ENCODE data around the gene THADA.
A peak's percentile ranks its signal among the peaks of the same experiment; 100 is the strongest.

THADA gene

GRCh38 chr2:43473767-43474166, 122.1 kb downstream of the THADA start:
- no peaks in the 10 kb centered on the region for H3K27me3 ChIP-seq (ENCODE audit: control insufficient read depth in 2 of 2, insufficient read depth in 2 of 2, low read length in 2 of 2)
- no peaks in the 10 kb centered on the region for H3K36me3 ChIP-seq (ENCODE audit: control insufficient read depth in 2 of 2, insufficient read depth in 2 of 2, low read length in 2 of 2)
- H3K9ac ChIP-seq (ENCODE audit: low read depth in 1 of 2, low read length in 2 of 2) = no peak overlapping the region
- H3K4me3 ChIP-seq (ENCODE audit: low read length in 2 of 2) = no peak overlapping the region
- H3K9me3 ChIP-seq (ENCODE audit: control insufficient read depth in 2 of 2, low read length in 2 of 2) = no peaks in the 10 kb centered on the region
- H3K27ac ChIP-seq (ENCODE audit: low read depth in 2 of 2, low read length in 2 of 2) = no peak overlapping the region
- peaks cover 0 to 2% of the 10 kb centered on the region in 2 donors for H3K4me1 ChIP-seq (ENCODE audit: control insufficient read depth in 2 of 2, insufficient read depth in 2 of 2, low read length in 2 of 2)

GRCh38 chr2:43472527-43473194, 123.2 kb downstream of the THADA start:
- Histone ChIP-seq H3K4me1 (ENCODE audit: control insufficient read depth in 2 of 2, insufficient read depth in 2 of 2, low read length in 2 of 2) (peaks cover 0 to 2% of the 10 kb centered on the region in 2 donors), H3K9me3 (ENCODE audit: control insufficient read depth in 2 of 2, low read length in 2 of 2) (no peaks in the 10 kb centered on the region), H3K36me3 (ENCODE audit: control insufficient read depth in 2 of 2, insufficient read depth in 2 of 2, low read length in 2 of 2) (no peaks in the 10 kb centered on the region), H3K27me3 (ENCODE audit: control insufficient read depth in 2 of 2, insufficient read depth in 2 of 2, low read length in 2 of 2) (no peaks in the 10 kb centered on the region), H3K9ac (ENCODE audit: low read depth in 1 of 2, low read length in 2 of 2) (no peak overlapping the region), H3K27ac (ENCODE audit: low read depth in 2 of 2, low read length in 2 of 2) (no peak overlapping the region), H3K4me3 (ENCODE audit: low read length in 2 of 2) (no peak overlapping the region)

GRCh38 chr2:43469713-43470112, 126.1 kb downstream of the THADA start:
- H3K4me3 ChIP-seq (ENCODE audit: low read length in 2 of 2) = no peak overlapping the region
- no peak overlapping the region for H3K27ac ChIP-seq (ENCODE audit: low read depth in 2 of 2, low read length in 2 of 2)
- no peaks in the 10 kb centered on the region for H3K9me3 ChIP-seq (ENCODE audit: control insufficient read depth in 2 of 2, low read length in 2 of 2)
- H3K4me1 ChIP-seq (ENCODE audit: control insufficient read depth in 2 of 2, insufficient read depth in 2 of 2, low read length in 2 of 2) = peaks cover 0 to 2% of the 10 kb centered on the region in 2 donors
- no peaks in the 10 kb centered on the region for H3K36me3 ChIP-seq (ENCODE audit: control insufficient read depth in 2 of 2, insufficient read depth in 2 of 2, low read length in 2 of 2)
- H3K27me3 ChIP-seq (ENCODE audit: control insufficient read depth in 2 of 2, insufficient read depth in 2 of 2, low read length in 2 of 2) = no peaks in the 10 kb centered on the region
- no peak overlapping the region for H3K9ac ChIP-seq (ENCODE audit: low read depth in 1 of 2, low read length in 2 of 2)

GRCh38 chr2:43469094-43469493, 126.7 kb downstream of the THADA start:
- no peak overlapping the region for H3K27ac ChIP-seq (ENCODE audit: low read depth in 2 of 2, low read length in 2 of 2)
- no peaks in the 10 kb centered on the region for H3K36me3 ChIP-seq (ENCODE audit: control insufficient read depth in 2 of 2, insufficient read depth in 2 of 2, low read length in 2 of 2)
- H3K4me1 ChIP-seq (ENCODE audit: control insufficient read depth in 2 of 2, insufficient read depth in 2 of 2, low read length in 2 of 2) = peaks cover 0 to 2% of the 10 kb centered on the region in 2 donors
- no peaks in the 10 kb centered on the region for H3K9me3 ChIP-seq (ENCODE audit: control insufficient read depth in 2 of 2, low read length in 2 of 2)
- H3K9ac ChIP-seq (ENCODE audit: low read depth in 1 of 2, low read length in 2 of 2) = no peak overlapping the region
- no peak overlapping the region for H3K4me3 ChIP-seq (ENCODE audit: low read length in 2 of 2)
- no peaks in the 10 kb centered on the region for H3K27me3 ChIP-seq (ENCODE audit: control insufficient read depth in 2 of 2, insufficient read depth in 2 of 2, low read length in 2 of 2)

GRCh38 chr2:43467891-43468290, 127.9 kb downstream of the THADA start:
- Histone ChIP-seq H3K9me3 (ENCODE audit: control insufficient read depth in 2 of 2, low read length in 2 of 2) (no peaks in the 10 kb centered on the region), H3K4me3 (ENCODE audit: low read length in 2 of 2) (no peak overlapping the region), H3K9ac (ENCODE audit: low read depth in 1 of 2, low read length in 2 of 2) (no peak overlapping the region), H3K36me3 (ENCODE audit: control insufficient read depth in 2 of 2, insufficient read depth in 2 of 2, low read length in 2 of 2) (no peaks in the 10 kb centered on the region), H3K4me1 (ENCODE audit: control insufficient read depth in 2 of 2, insufficient read depth in 2 of 2, low read length in 2 of 2) (peaks cover 3 to 5% of the 10 kb centered on the region in 2 donors), H3K27me3 (ENCODE audit: control insufficient read depth in 2 of 2, insufficient read depth in 2 of 2, low read length in 2 of 2) (no peaks in the 10 kb centered on the region), H3K27ac (ENCODE audit: low read depth in 2 of 2, low read length in 2 of 2) (no peak overlapping the region)

GRCh38 chr2:43465234-43465633, 130.6 kb downstream of the THADA start:
- Histone ChIP-seq H3K36me3 (ENCODE audit: control insufficient read depth in 2 of 2, insufficient read depth in 2 of 2, low read length in 2 of 2) (no peaks in the 10 kb centered on the region), H3K27me3 (ENCODE audit: control insufficient read depth in 2 of 2, insufficient read depth in 2 of 2, low read length in 2 of 2) (no peaks in the 10 kb centered on the region), H3K9me3 (ENCODE audit: control insufficient read depth in 2 of 2, low read length in 2 of 2) (no peaks in the 10 kb centered on the region), H3K4me3 (ENCODE audit: low read length in 2 of 2) (no peak overlapping the region), H3K9ac (ENCODE audit: low read depth in 1 of 2, low read length in 2 of 2) (no peak overlapping the region), H3K27ac (ENCODE audit: low read depth in 2 of 2, low read length in 2 of 2) (peak overlapping the region in 1 of 2 donors; percentile 41), H3K4me1 (ENCODE audit: control insufficient read depth in 2 of 2, insufficient read depth in 2 of 2, low read length in 2 of 2) (peaks cover 9% of the 10 kb centered on the region in 2 donors)

- Histone ChIP-seq H3K27me3 (ENCODE audit: control insufficient read depth in 2 of 2, insufficient read depth in 2 of 2, low read length in 2 of 2) (no peaks in the 10 kb centered on the region), H3K27ac (ENCODE audit: low read depth in 2 of 2, low read length in 2 of 2) (peak overlapping the region in 1 of 2 donors; percentile 41), H3K4me1 (ENCODE audit: control insufficient read depth in 2 of 2, insufficient read depth in 2 of 2, low read length in 2 of 2) (peaks cover 7 to 9% of the 10 kb centered on the region in 2 donors), H3K36me3 (ENCODE audit: control insufficient read depth in 2 of 2, insufficient read depth in 2 of 2, low read length in 2 of 2) (no peaks in the 10 kb centered on the region), H3K9ac (ENCODE audit: low read depth in 1 of 2, low read length in 2 of 2) (no peak overlapping the region), H3K9me3 (ENCODE audit: control insufficient read depth in 2 of 2, low read length in 2 of 2) (no peaks in the 10 kb centered on the region), H3K4me3 (ENCODE audit: low read length in 2 of 2) (no peak overlapping the region)
Measured at GRCh38 chr2:43464590-43464989, 131.2 kb downstream of the THADA start.

- Histone ChIP-seq H3K4me3 (ENCODE audit: low read length in 2 of 2) (no peak overlapping the region), H3K36me3 (ENCODE audit: control insufficient read depth in 2 of 2, insufficient read depth in 2 of 2, low read length in 2 of 2) (no peaks in the 10 kb centered on the region), H3K4me1 (ENCODE audit: control insufficient read depth in 2 of 2, insufficient read depth in 2 of 2, low read length in 2 of 2) (peaks cover 7 to 9% of the 10 kb centered on the region in 2 donors), H3K27me3 (ENCODE audit: control insufficient read depth in 2 of 2, insufficient read depth in 2 of 2, low read length in 2 of 2) (no peaks in the 10 kb centered on the region), H3K9me3 (ENCODE audit: control insufficient read depth in 2 of 2, low read length in 2 of 2) (no peaks in the 10 kb centered on the region), H3K27ac (ENCODE audit: low read depth in 2 of 2, low read length in 2 of 2) (peak overlapping the region; percentile 16 to 25), H3K9ac (ENCODE audit: low read depth in 1 of 2, low read length in 2 of 2) (no peak overlapping the region)
Measured at GRCh38 chr2:43462866-43463641, 132.8 kb downstream of the THADA start.

- no peaks in the 10 kb centered on the region for H3K9me3 ChIP-seq (ENCODE audit: control insufficient read depth in 2 of 2, low read length in 2 of 2)
- H3K9ac ChIP-seq (ENCODE audit: low read depth in 1 of 2, low read length in 2 of 2) = no peak overlapping the region
- no peaks in the 10 kb centered on the region for H3K27me3 ChIP-seq (ENCODE audit: control insufficient read depth in 2 of 2, insufficient read depth in 2 of 2, low read length in 2 of 2)
- H3K4me3 ChIP-seq (ENCODE audit: low read length in 2 of 2) = no peak overlapping the region
- H3K27ac ChIP-seq (ENCODE audit: low read depth in 2 of 2, low read length in 2 of 2) = peak overlapping the region in 1 of 2 donors; percentile 4
- H3K36me3 ChIP-seq (ENCODE audit: control insufficient read depth in 2 of 2, insufficient read depth in 2 of 2, low read length in 2 of 2) = no peaks in the 10 kb centered on the region
- H3K4me1 ChIP-seq (ENCODE audit: control insufficient read depth in 2 of 2, insufficient read depth in 2 of 2, low read length in 2 of 2) = peaks cover 7 to 12% of the 10 kb centered on the region in 2 donors
Measured at GRCh38 chr2:43461453-43462073, 134.3 kb downstream of the THADA start.
